NCI-H128 (cell line): Measurements from ENCODE around the gene SERPINB10.

Experiments used
- DNase-seq: peaks from one replicate; lab custom pipeline; 2025; ENCODE audit not compliant: unreplicated experiment; lab: John Stamatoyannopoulos, UW

SERPINB10 gene

GRCh38 chr18:63907664-63908063, at the start of gene SERPINB10:
SERPINB10 (plus strand) TSS chr18:63907958; CDS start chr18:63915511, 7,553 bp downstream.
- DNase-seq = no peak

- DNase-seq = no peak
Measured at GRCh38 chr18:63858456-63858855, 49.3 kb upstream of the SERPINB10 start.

- DNase-seq = no peak
Measured at GRCh38 chr18:63859781-63860475, 47.8 kb upstream of the SERPINB10 start.

GRCh38 chr18:63860531-63860930, 47.2 kb upstream of the SERPINB10 start:
- no peak for DNase-seq

- DNase-seq = no peak
Measured at GRCh38 chr18:63867368-63868125, 40.2 kb upstream of the SERPINB10 start.

- no peak for DNase-seq
Measured at GRCh38 chr18:63868546-63868945, 39.2 kb upstream of the SERPINB10 start.

GRCh38 chr18:63869374-63869773, 38.4 kb upstream of the SERPINB10 start:
- DNase-seq = no peak

GRCh38 chr18:63869851-63870250, 37.9 kb upstream of the SERPINB10 start:
- DNase-seq = no peak

- no peak for DNase-seq
Measured at GRCh38 chr18:63871836-63872235, 35.9 kb upstream of the SERPINB10 start.

- no peak for DNase-seq
Measured at GRCh38 chr18:63872586-63872985, 35.2 kb upstream of the SERPINB10 start.

GRCh38 chr18:63878343-63878742, 29.4 kb upstream of the SERPINB10 start:
- DNase-seq = no peak

GRCh38 chr18:63878925-63879324, 28.8 kb upstream of the SERPINB10 start:
- DNase-seq = no peak

GRCh38 chr18:63879709-63880108, 28.0 kb upstream of the SERPINB10 start:
- no peak for DNase-seq

GRCh38 chr18:63881851-63882250, 25.9 kb upstream of the SERPINB10 start:
- DNase-seq = no peak

- no peak for DNase-seq
Measured at GRCh38 chr18:63882333-63883141, 25.2 kb upstream of the SERPINB10 start.

GRCh38 chr18:63883617-63884016, 24.1 kb upstream of the SERPINB10 start:
- DNase-seq = no peak

GRCh38 chr18:63887424-63887823, 20.3 kb upstream of the SERPINB10 start, which contains the start of gene SERPINB2:
SERPINB2 (plus strand) TSS chr18:63887705; CDS start chr18:63891445, 3,740 bp downstream.
- no peak for DNase-seq

- no peak for DNase-seq
Measured at GRCh38 chr18:63888470-63889190, 19.1 kb upstream of the SERPINB10 start.

- no peak for DNase-seq
Measured at GRCh38 chr18:63889626-63890025, 18.1 kb upstream of the SERPINB10 start.

GRCh38 chr18:63890237-63890949, 17.4 kb upstream of the SERPINB10 start:
- DNase-seq = no peak
